H1 (cell line): ENCODE measurements around the gene POLE3. TPM values are rescaled to one million over a fixed set of nuclear protein-coding genes. Genes with fewer than 3 reads are reported as not detected.
"Not testable (repeated sequence)": the region's sequence is repeated elsewhere in the genome, so short reads cannot be mapped to it uniquely, and the experiment has no call there.

Source experiments
- CTCF ChIA-PET: fragments of 300-600 bp; sonication (Branson Sonifier 250); formaldehyde crosslinking; loops from one replicate; lab custom pipeline; 2021; ENCODE audit not compliant: partially characterized antibody; lab: Charles Lee
- POLR2A ChIA-PET: fragments of 300-600 bp; sonication (Branson Sonifier 250); formaldehyde crosslinking; loops from one replicate; lab custom pipeline; 2021; ENCODE audit warnings: inconsistent platforms; ENCODE audit not compliant: partially characterized antibody; lab: Charles Lee
- DNase-seq, 2 experiments: peaks; one replicate each; pipeline versions ENCODE4 v3.0.0 to v3.0.0-alpha.2; 2010 to 2022; ENCODE audit warnings: low spot score in 2 of 2, low read depth in 1 of 2, mixed read lengths in 1 of 2
- FAIRE-seq: peaks from 2 replicates; lab custom pipeline; 2011; peaks lifted over from hg19 to GRCh38; lab: Jason Lieb, UNC
- H2AFZ ChIP-seq: 2 replicates; pipeline ENCODE4 v1.8.1; 2012; ENCODE audit warnings: low read length, inconsistent platforms
- H2AK5ac ChIP-seq: 2 replicates; pipeline ENCODE4 v1.6.1; 2013; ENCODE audit warnings: low read depth, low read length
- H2BK120ac ChIP-seq: replicated peaks from 2 replicates; pipeline ENCODE3; 2013; ENCODE audit warnings: low read depth, low read length, inconsistent platforms
- H2BK12ac ChIP-seq: 2 replicates; pipeline ENCODE4 v1.6.1; 2013; ENCODE audit warnings: low read depth, low read length
- H2BK15ac ChIP-seq: 2 replicates; pipeline ENCODE4 v1.6.1; 2013; ENCODE audit warnings: low read length
- H2BK20ac ChIP-seq: 2 replicates; pipeline ENCODE4 v1.6.1; 2013; ENCODE audit warnings: low read length
- H2BK5ac ChIP-seq: 2 replicates; pipeline ENCODE4 v1.6.1; 2013; ENCODE audit warnings: low read depth, low read length
- H3K14ac ChIP-seq: 2 replicates; pipeline ENCODE4 v1.6.1; 2013; ENCODE audit warnings: inconsistent platforms; ENCODE audit not compliant: insufficient read length
- H3K18ac ChIP-seq: 2 replicates; pipeline ENCODE4 v1.6.1; 2013; ENCODE audit warnings: low read length; ENCODE audit errors: extremely low read depth
- H3K23ac ChIP-seq: 2 replicates; pipeline ENCODE4 v1.6.1; 2013; ENCODE audit warnings: inconsistent platforms; ENCODE audit not compliant: insufficient read length
- H3K23me2 ChIP-seq: 2 replicates; pipeline ENCODE4 v1.6.1; 2013; ENCODE audit warnings: low read depth, low read length
- H3K27ac ChIP-seq: 2 replicates; pipeline ENCODE4 v1.6.1; 2011; ENCODE audit warnings: low read depth, low read length, inconsistent platforms
- H3K27me3 ChIP-seq, 4 experiments: replicated peaks in 1 of 4; 1 replicate in 1 of 4; 2 replicates in 3 of 4; pipeline versions ENCODE4 v1.6.1 to v1.8.1; 2011 to 2013; ENCODE audit warnings: low read length in 3 of 4, mild to moderate bottlenecking in 3 of 4, inconsistent platforms in 2 of 4, mixed read lengths in 2 of 4, moderate library complexity in 1 of 4; ENCODE audit not compliant: control insufficient read depth in 3 of 4, insufficient read depth in 3 of 4; ENCODE audit errors: extremely low read depth in 1 of 4
- H3K36me3 ChIP-seq, 4 experiments: 2 replicates each; pipeline versions ENCODE4 v1.6.1 to v1.8.1; 2011 to 2013; ENCODE audit warnings: mild to moderate bottlenecking in 4 of 4, low read length in 3 of 4, moderate library complexity in 2 of 4, control low read depth in 1 of 4, inconsistent platforms in 1 of 4; ENCODE audit not compliant: insufficient read depth in 4 of 4, control insufficient read depth in 2 of 4
- H3K4ac ChIP-seq: replicated peaks from 2 replicates; pipeline ENCODE3; 2013; ENCODE audit warnings: low read length, low read depth, mixed read lengths, inconsistent platforms; ENCODE audit not compliant: insufficient read length
- H3K4me1 ChIP-seq, 4 experiments: replicated peaks in 1 of 4; 1 replicate in 1 of 4; 2 replicates in 3 of 4; pipeline versions ENCODE4 v1.6.1 to v1.8.1; 2011 to 2013; ENCODE audit warnings: low read length in 3 of 4, inconsistent platforms in 2 of 4, mixed read lengths in 1 of 4; ENCODE audit not compliant: insufficient read depth in 4 of 4, control insufficient read depth in 3 of 4
- H3K4me2 ChIP-seq, 2 experiments: 2 replicates each; pipeline versions ENCODE4 v1.6.1 to v1.8.1; 2011 to 2013; ENCODE audit warnings: low read depth in 2 of 2, low read length in 2 of 2, control low read depth in 1 of 2, inconsistent platforms in 1 of 2, mild to moderate bottlenecking in 1 of 2; ENCODE audit not compliant: insufficient read depth in 1 of 2
- H3K4me3 ChIP-seq, 4 experiments: fragments of 200-600, 300-600 bp in 1 of 4; sonication (generic), shearing (Covaris generic), sonication (Bioruptor Twin) in 1 of 4; 2 replicates each; pipeline versions ENCODE4 v1.5.1 to v1.8.1; 2011 to 2016; ENCODE audit warnings: low read length in 4 of 4, low read depth in 3 of 4, control low read depth in 2 of 4, inconsistent platforms in 2 of 4, mild to moderate bottlenecking in 2 of 4, mixed read lengths in 1 of 4, moderate library complexity in 1 of 4; ENCODE audit not compliant: insufficient read depth in 2 of 4; ENCODE audit errors: extremely low read depth in 1 of 4
- H3K56ac ChIP-seq: replicated peaks from 2 replicates; pipeline ENCODE3; 2013; ENCODE audit warnings: low read depth, mild to moderate bottlenecking, mixed read lengths, low read length, inconsistent platforms; ENCODE audit not compliant: insufficient read length
- H3K79me1 ChIP-seq: 2 replicates; pipeline ENCODE4 v1.6.1; 2013; ENCODE audit warnings: low read depth, low read length, control low read depth
- H3K79me2 ChIP-seq, 2 experiments: 2 replicates each; pipeline versions ENCODE4 v1.6.1 to v1.8.1; 2012 to 2013; ENCODE audit warnings: low read length in 2 of 2, mild to moderate bottlenecking in 2 of 2, inconsistent platforms in 1 of 2; ENCODE audit not compliant: insufficient read depth in 2 of 2, control insufficient read depth in 1 of 2
- H3K9ac ChIP-seq, 4 experiments: replicated peaks in 1 of 4; 1 replicate in 1 of 4; 2 replicates in 3 of 4; pipeline versions ENCODE4 v1.6.1 to v1.8.1; 2011 to 2013; ENCODE audit warnings: low read depth in 3 of 4, low read length in 3 of 4, control low read depth in 2 of 4, mild to moderate bottlenecking in 2 of 4, moderate library complexity in 2 of 4, inconsistent platforms in 1 of 4; ENCODE audit errors: extremely low read depth in 1 of 4
- H3K9me3 ChIP-seq, 2 experiments: 2 replicates each; pipeline versions ENCODE4 v1.6.1 to v1.8.1; 2012 to 2013; ENCODE audit warnings: mild to moderate bottlenecking in 2 of 2, moderate library complexity in 2 of 2, control low read depth in 1 of 2, inconsistent platforms in 1 of 2, low read depth in 1 of 2, low read length in 1 of 2, mixed read lengths in 1 of 2; ENCODE audit not compliant: insufficient read depth in 2 of 2
- H4K20me1 ChIP-seq, 2 experiments: replicated peaks in 1 of 2; 2 replicates each; pipeline versions ENCODE3 to v1.8.1; 2011 to 2013; ENCODE audit warnings: inconsistent platforms in 2 of 2, low read length in 2 of 2, mild to moderate bottlenecking in 1 of 2; ENCODE audit not compliant: insufficient read depth in 2 of 2, control insufficient read depth in 1 of 2
- H4K5ac ChIP-seq: 2 replicates; pipeline ENCODE4 v1.6.1; 2013; ENCODE audit warnings: low read length, low read depth, mixed read lengths, inconsistent platforms; ENCODE audit not compliant: insufficient read length
- H4K8ac ChIP-seq: 2 replicates; pipeline ENCODE4 v1.8.0; 2013; ENCODE audit warnings: mild to moderate bottlenecking, moderate library complexity, low read length, inconsistent platforms; ENCODE audit not compliant: insufficient read depth; ENCODE audit errors: extremely low read depth
- H4K91ac ChIP-seq: replicated peaks from 2 replicates; pipeline ENCODE3; 2013; ENCODE audit warnings: low read length, mixed read lengths, inconsistent platforms; ENCODE audit not compliant: insufficient read length
- WGBS, 2 experiments: shearing (Covaris generic) in 1 of 2; methylation state at CpG; one replicate each; pipeline versions ENCODE4 v1.1.6 to v1.1.7; 2013 to 2015; ENCODE audit warnings: low lambda C conversion rate in 2 of 2, mixed read lengths in 2 of 2, inconsistent platforms in 1 of 2, low coverage in 1 of 2, missing lambda C conversion rate in 1 of 2; ENCODE audit not compliant: insufficient replicate concordance in 2 of 2, insufficient coverage in 1 of 2, insufficient read length in 1 of 2; ENCODE audit errors: extremely low coverage in 1 of 2, missing lambda C conversion rate in 1 of 2; 5-methylcytosine and 5-hydroxymethylcytosine counted together
- polyA plus RNA-seq, 7 experiments: library from polyadenylated mRNA; depleted of rRNA in 3 of 7; stranded (reverse) in 5 of 7; unstranded in 2 of 7; fragments of >200 nt in 5 of 7; fragments of 200-250 nt in 2 of 7; gene quantifications; 1 replicate in 5 of 7; 2 replicates in 1 of 7; 4 replicates in 1 of 7; pipeline versions ENCODE4 v1.2.1 to v1.2.3, GENCODE V29; 2011 to 2013; ENCODE audit warnings: missing spikeins in 2 of 7, mixed read lengths in 2 of 7
- total RNA-seq: library from RNA; stranded (reverse); fragmentation: NEBNext Ultra II Directional; extraction: Animal tissue kit (Norgen Biotek cat#: 25700); gene quantifications from 2 replicates; pipeline ENCODE4 v1.2.1, GENCODE V29; 2021

Gene POLE3
- total and polyA plus RNA-seq, 2 of the 8 experiments (the other 6 are each of a cell fraction or from before 2014, with no cell fraction given), result 52.7 to 77.3 TPM

GRCh38 chr9:113379094-113379828, 31.2 kb downstream of the POLE3 start:
- CTCF ChIA-PET, FAIRE-seq: not testable (repeated sequence)
- WGBS, 2 experiments, result 84% methylated on average over 21 of the region's 24 CpGs; no CpG with 5 or more reads in 1 of the 2 experiments

More at GRCh38 chr9:113379094-113379828, 31.2 kb downstream of the POLE3 start:
- H3K18ac ChIP-seq, H3K4ac ChIP-seq, H3K27me3 ChIP-seq, H2AK5ac ChIP-seq, H3K23me2 ChIP-seq, H2BK5ac ChIP-seq, H2AFZ ChIP-seq, H3K14ac ChIP-seq, H3K79me2 ChIP-seq, H4K8ac ChIP-seq, H4K5ac ChIP-seq, H2BK12ac ChIP-seq, H4K91ac ChIP-seq, H3K79me1 ChIP-seq, H3K9me3 ChIP-seq, H3K4me2 ChIP-seq, H3K27ac ChIP-seq, H3K23ac ChIP-seq, H3K4me1 ChIP-seq, H3K4me3 ChIP-seq, H3K56ac ChIP-seq, H2BK15ac ChIP-seq, H2BK20ac ChIP-seq, H4K20me1 ChIP-seq, H3K36me3 ChIP-seq, H3K9ac ChIP-seq, H2BK120ac ChIP-seq, DNase-seq: not testable (repeated sequence)
- POLR2A ChIA-PET, result interaction anchor here (1.2 kb wide), 1 partner anchor 18 kb away, joined by 3 read pairs; no protein-coding TSS in a partner anchor
